LHCN-M2 (cell line): ENCODE measurements around the gene DOCK4. TPM values are rescaled to one million over a fixed set of nuclear protein-coding genes. Genes with fewer than 3 reads are reported as not detected.

ENCODE experiments used
- DNase-seq: peaks from one replicate; pipeline ENCODE4 v3.0.0-alpha.2; 2012; ENCODE audit warnings: low read depth
- total RNA-seq: library from RNA; depleted of rRNA; stranded (reverse); fragments of >200 nt; gene quantifications from 2 replicates; pipeline ENCODE4 v1.2.3, GENCODE V29; 2014; rRNA removed

The DOCK4 gene
- total RNA-seq, 1 experiment from 2014 or later = 6.3 TPM

GRCh38 chr7:111678986-111679385, 527.2 kb downstream of the DOCK4 start:
- no peak for DNase-seq

DNA sequence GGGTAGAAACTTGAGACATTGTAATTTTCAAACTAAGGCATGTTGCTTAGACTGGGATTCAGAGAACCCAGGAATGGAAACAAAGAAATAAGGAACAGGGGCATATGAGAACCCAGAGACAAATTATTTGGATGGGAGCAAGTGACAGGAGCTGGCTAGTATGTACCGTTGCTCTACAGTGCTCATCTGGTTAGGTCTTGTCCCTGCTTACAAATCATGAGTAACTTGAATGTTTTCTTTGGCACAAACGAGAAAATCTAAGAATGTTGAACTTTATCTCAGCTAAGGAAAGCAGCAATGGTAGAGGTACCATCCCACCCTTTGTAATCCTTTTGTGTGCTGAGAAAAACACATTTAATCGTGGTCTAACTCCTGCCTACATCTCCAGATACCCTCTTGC, 527.9 kb downstream of the DOCK4 start:
- peak; percentile 37 for DNase-seq

- DNase-seq = no peak
These were observed 528.4 kb downstream of the DOCK4 start for GRCh38 chr7:111677848-111678247.

DNA sequence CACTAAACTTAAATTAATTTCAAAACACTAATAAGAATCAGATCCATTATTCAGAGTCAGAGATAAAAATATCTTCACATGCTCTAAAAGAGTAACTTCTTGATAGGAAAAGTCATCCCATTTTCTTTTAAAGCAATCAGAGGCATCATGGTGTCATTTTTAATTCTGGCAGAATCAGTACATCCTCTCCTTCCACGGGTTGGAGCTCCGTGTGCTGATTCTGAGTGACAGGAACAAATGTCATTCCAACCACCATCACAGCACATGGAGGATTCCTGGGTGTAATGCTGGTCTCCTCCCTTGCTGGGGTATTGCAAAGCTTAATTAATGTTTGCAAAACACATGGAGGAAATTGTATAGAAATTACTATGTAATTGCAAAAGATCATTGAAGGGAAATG, 529.4 kb downstream of the DOCK4 start:
- peak; percentile 74 for DNase-seq

Other genes starting within 250 kb of the DOCK4 start
- gene ZNF277, start 296 bp upstream of the DOCK4 start, total RNA-seq = 23.8 and 24.4 TPM in 2 replicates
- gene IFRD1, start 244.1 kb upstream of the DOCK4 start, total RNA-seq = 42.1 and 48.7 TPM in 2 replicates